Cardiac fibroblast (primary cell): Measurements from ENCODE around the gene CNFN.

Experiments used
- DNase-seq, 2 donors: peaks; one replicate each; pipeline versions ENCODE4 v3.0.0 to v3.0.0-alpha.2; 2010; ENCODE audit warnings: low read depth in 2 of 2
- H3K4me3 ChIP-seq, 2 donors: replicated peaks in 1 of 2; 1 replicate in 1 of 2; 2 replicates in 1 of 2; pipeline ENCODE4 v1.5.1; 2011; ENCODE audit warnings: low read depth in 2 of 2, low read length in 2 of 2, mild to moderate bottlenecking in 2 of 2, moderate library complexity in 1 of 2
- CTCF ChIP-seq: IDR thresholded peaks from one replicate; pipeline ENCODE4 v1.5.1; 2011; ENCODE audit warnings: low read depth, mild to moderate bottlenecking, low read length, inconsistent platforms

Gene CNFN

GRCh38 chr19:42360787-42361544, 29.1 kb downstream of the CNFN start:
- H3K4me3 ChIP-seq, result no peak overlapping the region
- TF ChIP-seq CTCF, result no peak
- no peak for DNase-seq

- DNase-seq, result no peak
- TF ChIP-seq CTCF, result no peak
- no peak overlapping the region for H3K4me3 ChIP-seq
These were observed 32.8 kb downstream of the CNFN start for GRCh38 chr19:42357290-42357689.

- no peak for TF ChIP-seq CTCF
- no peak overlapping the region for H3K4me3 ChIP-seq
These were observed 33.4 kb downstream of the CNFN start for GRCh38 chr19:42356686-42357085.

GRCh38 chr19:42355896-42356295, 34.2 kb downstream of the CNFN start:
- DNase-seq, result no peak
- TF ChIP-seq CTCF, result no peak
- H3K4me3 ChIP-seq, result no peak overlapping the region

More at GRCh38 chr19:42356686-42357085, 33.4 kb downstream of the CNFN start:
- no peak for DNase-seq

GRCh38 chr19:42353341-42354015, 36.6 kb downstream of the CNFN start:
- no peak for TF ChIP-seq CTCF
- DNase-seq, result no peak
- H3K4me3 ChIP-seq, result no peak overlapping the region

- peak; percentile 7 to 10 for DNase-seq
- no peak overlapping the region for H3K4me3 ChIP-seq
- TF ChIP-seq CTCF, result no peak
These were observed 37.5 kb downstream of the CNFN start for GRCh38 chr19:42352301-42353259.
